Lung (tissue), 12 donors: ENCODE measurements around the gene AK8. TPM values are rescaled to one million over a fixed set of nuclear protein-coding genes. Genes with fewer than 3 reads are reported as not detected.

Experiments used
- ATAC-seq: fragments of 200-7000 bp; cut with Tn5 transposase; one replicate; pipeline ENCODE4 v1.9.1; 2020; ENCODE audit warnings: moderate number of reproducible peaks; ENCODE audit not compliant: insufficient read depth, low FRiP score
- DNase-seq, 3 donors: peaks; one replicate each; pipeline ENCODE4 v3.0.0-alpha.2; 2013 to 2017
- H3K27ac ChIP-seq, 2 donors: one replicate each; pipeline ENCODE4 v1.5.1; 2013; ENCODE audit warnings: mild to moderate bottlenecking in 2 of 2, moderate library complexity in 2 of 2, control low read depth in 1 of 2, inconsistent platforms in 1 of 2, low read depth in 1 of 2, low read length in 1 of 2
- H3K27me3 ChIP-seq, 3 donors: one replicate each; pipeline ENCODE4 v1.5.1; 2013; ENCODE audit warnings: low read length in 2 of 3; ENCODE audit not compliant: control insufficient read depth in 3 of 3, insufficient read depth in 3 of 3
- H3K36me3 ChIP-seq, 4 donors: one replicate each; pipeline ENCODE4 v1.5.1; 2013; ENCODE audit warnings: low read length in 4 of 4, mild to moderate bottlenecking in 1 of 4, moderate library complexity in 1 of 4; ENCODE audit not compliant: control insufficient read depth in 4 of 4, insufficient read depth in 4 of 4
- H3K4me1 ChIP-seq, 5 donors: one replicate each; pipeline ENCODE4 v1.5.1; 2013; ENCODE audit warnings: low read length in 5 of 5, mild to moderate bottlenecking in 2 of 5, moderate library complexity in 1 of 5; ENCODE audit not compliant: control insufficient read depth in 5 of 5, insufficient read depth in 5 of 5
- H3K4me3 ChIP-seq: one replicate; pipeline ENCODE4 v1.5.1; 2013; ENCODE audit warnings: mild to moderate bottlenecking, control low read depth, moderate library complexity
- H3K9ac ChIP-seq, 2 donors: one replicate each; pipeline ENCODE4 v1.5.1; 2013; ENCODE audit warnings: low read length in 2 of 2, control low read depth in 1 of 2; ENCODE audit not compliant: insufficient read depth in 1 of 2
- H3K9me3 ChIP-seq, 4 donors: one replicate each; pipeline ENCODE4 v1.5.1; 2013; ENCODE audit warnings: low read length in 3 of 4, mild to moderate bottlenecking in 1 of 4, moderate library complexity in 1 of 4; ENCODE audit not compliant: control insufficient read depth in 4 of 4, insufficient read depth in 3 of 4
- WGBS, 2 donors: extraction: QIAGEN DNeasy Blood & Tissue Kit; methylation state at CpG; one replicate each; pipeline ENCODE4 v1.1.7; 2013; 5-methylcytosine and 5-hydroxymethylcytosine counted together
- polyA plus RNA-seq, 2 donors: library from polyadenylated mRNA; stranded (reverse); fragments of 200-250 nt; gene quantifications; one replicate each; pipeline ENCODE4 v1.2.1, GENCODE V29; 2013
- total RNA-seq, 2 donors: library from RNA; depleted of rRNA in 1 of 2; stranded (reverse); fragments of >200 nt in 1 of 2; gene quantifications; one replicate each; pipeline ENCODE4 v1.2.1, GENCODE V29; 2014 to 2021
- TF ChIP-seq, protein P1 (sequence below): IDR thresholded peaks from 2 replicates; pipeline ENCODE4 v1.5.1; 2012; ENCODE audit warnings: mild to moderate bottlenecking; ENCODE audit errors: control extremely low read depth, extremely low read depth
- donor health status: control.
- donor health status: control.
- donor health status: Bipolar disorder and iron deficiency.
- donor health status: healthy.
- donor health status: DM: yes; HTN: yes; CAD: no.

The AK8 gene
- total and polyA plus RNA-seq, 4 donors = 1.9 to 10.6 (median 3.7) TPM

DNA sequence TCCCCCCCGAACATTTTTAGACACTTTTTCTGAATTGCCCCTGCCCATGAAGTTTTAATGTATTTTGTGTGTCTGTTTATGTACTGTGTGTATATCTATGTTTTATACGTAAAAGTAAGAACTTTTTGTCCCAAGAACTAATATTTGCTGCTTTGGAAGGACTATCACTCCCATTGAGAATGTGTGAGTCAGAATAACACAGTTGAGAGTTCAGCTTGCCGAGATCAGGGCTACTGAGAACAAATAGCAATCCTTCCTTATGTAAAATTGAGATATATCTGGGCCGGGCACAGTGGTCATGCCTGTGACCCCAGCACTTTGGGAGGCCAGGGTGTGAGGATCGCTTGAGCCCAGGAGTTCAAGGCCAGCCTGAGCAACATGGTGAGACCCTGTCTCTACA, 196.5 kb downstream of the AK8 start:
- Histone ChIP-seq H3K36me3 (peaks cover 21 to 46% (median 23%) of the 10 kb centered on the region in 4 donors), H3K4me3 (no peak overlapping the region), H3K4me1 (peaks cover 0 to 5% (median 0%) of the 10 kb centered on the region in 5 donors), H3K9ac (no peak overlapping the region), H3K27ac (no peak overlapping the region), H3K9me3 (no peaks in the 10 kb centered on the region), H3K27me3 (no peaks in the 10 kb centered on the region)
- 78 to 90% methylated on average over 5 of the region's 5 CpGs for WGBS, 2 donors
- TF ChIP-seq, protein P1, sequence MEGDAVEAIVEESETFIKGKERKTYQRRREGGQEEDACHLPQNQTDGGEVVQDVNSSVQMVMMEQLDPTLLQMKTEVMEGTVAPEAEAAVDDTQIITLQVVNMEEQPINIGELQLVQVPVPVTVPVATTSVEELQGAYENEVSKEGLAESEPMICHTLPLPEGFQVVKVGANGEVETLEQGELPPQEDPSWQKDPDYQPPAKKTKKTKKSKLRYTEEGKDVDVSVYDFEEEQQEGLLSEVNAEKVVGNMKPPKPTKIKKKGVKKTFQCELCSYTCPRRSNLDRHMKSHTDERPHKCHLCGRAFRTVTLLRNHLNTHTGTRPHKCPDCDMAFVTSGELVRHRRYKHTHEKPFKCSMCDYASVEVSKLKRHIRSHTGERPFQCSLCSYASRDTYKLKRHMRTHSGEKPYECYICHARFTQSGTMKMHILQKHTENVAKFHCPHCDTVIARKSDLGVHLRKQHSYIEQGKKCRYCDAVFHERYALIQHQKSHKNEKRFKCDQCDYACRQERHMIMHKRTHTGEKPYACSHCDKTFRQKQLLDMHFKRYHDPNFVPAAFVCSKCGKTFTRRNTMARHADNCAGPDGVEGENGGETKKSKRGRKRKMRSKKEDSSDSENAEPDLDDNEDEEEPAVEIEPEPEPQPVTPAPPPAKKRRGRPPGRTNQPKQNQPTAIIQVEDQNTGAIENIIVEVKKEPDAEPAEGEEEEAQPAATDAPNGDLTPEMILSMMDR = no peak
- ATAC-seq (no peak), DNase-seq (no peak)

DNA sequence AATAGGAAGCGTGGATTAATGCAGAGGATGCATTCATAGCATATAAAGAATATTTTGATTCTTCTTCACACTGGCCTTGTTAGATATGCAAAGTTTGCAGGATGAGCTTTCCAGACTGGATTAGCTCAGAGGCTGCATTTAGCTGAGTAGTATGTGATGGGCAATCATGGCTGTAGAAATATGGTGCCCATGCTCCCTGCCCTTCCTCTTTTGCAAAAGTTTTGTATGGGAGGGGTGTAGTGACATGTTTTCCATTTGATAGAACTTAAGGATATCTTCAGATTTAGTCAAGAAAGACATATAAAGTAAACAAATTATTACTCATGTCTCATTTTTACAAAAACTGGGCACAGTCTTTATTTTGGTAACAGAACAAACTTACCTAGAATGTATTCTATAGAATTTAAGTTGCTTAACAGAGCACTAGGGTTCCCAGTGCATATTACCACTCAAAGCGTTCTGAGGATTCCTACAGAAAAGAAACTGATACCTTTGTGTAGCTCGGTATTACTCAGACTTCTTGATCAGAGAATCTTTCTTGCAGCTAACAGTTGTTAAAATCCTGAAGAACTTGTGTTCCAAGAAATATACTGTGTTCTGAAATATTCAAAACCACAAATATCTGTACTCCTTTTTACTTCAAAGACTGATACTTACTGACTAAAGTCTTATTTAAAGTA, 198.0 kb downstream of the AK8 start:
- H3K36me3 ChIP-seq = peaks cover 15 to 41% (median 20%) of the 10 kb centered on the region in 4 donors
- WGBS, 2 donors = 53 to 87% methylated on average over 3 of the region's 3 CpGs
- no peak for DNase-seq

DNA sequence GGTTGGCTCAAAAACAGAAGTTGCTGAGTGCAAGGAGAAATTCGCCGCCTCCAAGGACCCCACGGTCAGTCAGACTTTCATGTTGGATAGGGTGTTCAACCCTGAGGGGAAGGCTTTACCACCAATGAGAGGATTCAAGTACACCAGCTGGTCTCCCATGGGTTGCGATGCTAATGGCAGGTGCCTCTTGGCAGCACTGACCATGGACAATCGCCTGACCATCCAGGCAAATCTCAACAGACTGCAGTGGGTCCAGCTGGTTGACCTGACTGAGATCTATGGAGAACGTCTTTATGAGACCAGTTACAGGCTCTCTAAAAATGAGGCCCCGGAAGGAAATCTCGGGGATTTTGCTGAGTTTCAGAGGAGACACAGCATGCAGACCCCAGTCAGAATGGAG, 200.1 kb downstream of the AK8 start:
- 97% methylated on average over 8 of the region's 8 CpGs for WGBS, 2 donors
- ATAC-seq = no peak

More for the DNA sequence above, 198.0 kb downstream of the AK8 start:
- no peak for ATAC-seq
- H3K4me1 ChIP-seq = peaks cover 0 to 5% (median 0%) of the 10 kb centered on the region in 5 donors
- H3K9me3 ChIP-seq = no peaks in the 10 kb centered on the region
- no peak overlapping the region for H3K27ac ChIP-seq
- H3K4me3 ChIP-seq = no peak overlapping the region
- TF ChIP-seq, protein P1 = no peak
- no peak overlapping the region for H3K9ac ChIP-seq
- no peaks in the 10 kb centered on the region for H3K27me3 ChIP-seq

More for the DNA sequence above, 200.1 kb downstream of the AK8 start:
- DNase-seq = no peak
- TF ChIP-seq, protein P1 = no peak
- Histone ChIP-seq H3K27ac (no peak overlapping the region), H3K9me3 (no peaks in the 10 kb centered on the region), H3K27me3 (no peaks in the 10 kb centered on the region), H3K9ac (no peak overlapping the region), H3K4me3 (no peak overlapping the region), H3K36me3 (peaks cover 3 to 26% (median 13%) of the 10 kb centered on the region in 4 donors), H3K4me1 (peaks cover 0 to 5% (median 0%) of the 10 kb centered on the region in 5 donors)

Other genes starting within 250 kb of the AK8 start
- gene DDX31, start 208.3 kb downstream of the AK8 start, total RNA-seq = 10 to 100 TPM; 14.2 to 14.8 TPM
- 1 to 10 TPM; 8.1 to 9.2 TPM for gene DDX31, start 208.3 kb downstream of the AK8 start, polyA plus RNA-seq
- gene GTF3C4, start 207.8 kb downstream of the AK8 start, total RNA-seq = 10 to 100 TPM; 16.9 to 18.7 TPM
- gene GTF3C4, start 207.8 kb downstream of the AK8 start, polyA plus RNA-seq = 1 to 10 TPM; 3.1 to 4.8 TPM
- 10 to 100 TPM; 21.2 to 25.1 TPM for gene SPACA9, start 614 bp upstream of the AK8 start, total RNA-seq
- gene SPACA9, start 614 bp upstream of the AK8 start, polyA plus RNA-seq = 10 to 100 TPM; 10.5 to 11.3 TPM
- 10 to 100 TPM; 50.8 to 76.6 TPM for gene TSC1, start 66.3 kb upstream of the AK8 start, total RNA-seq
- gene TSC1, start 66.3 kb upstream of the AK8 start, polyA plus RNA-seq = 10 to 100 TPM; 11.4 to 16.1 TPM
- gene GFI1B, start 100.4 kb upstream of the AK8 start, total RNA-seq = 1 to 10 TPM in 1 of 2 donors, under 1 TPM in 1; 0.25 to 1.0 TPM
- 1 to 10 TPM in 1 of 2 donors, under 1 TPM in 1; 0.49 to 1.4 TPM for gene GFI1B, start 100.4 kb upstream of the AK8 start, polyA plus RNA-seq
- 10 to 100 TPM; 43.6 to 47.3 TPM for gene GTF3C5, start 152.7 kb upstream of the AK8 start, total RNA-seq
- 10 to 100 TPM; 41.0 to 60.0 TPM for gene GTF3C5, start 152.7 kb upstream of the AK8 start, polyA plus RNA-seq
- 1 to 10 TPM in 1 of 2 donors, under 1 TPM in 1; 0.77 to 6.3 TPM for gene CEL, start 183.7 kb upstream of the AK8 start, total RNA-seq
- under 1 TPM; 0.66 to 0.94 TPM for gene CEL, start 183.7 kb upstream of the AK8 start, polyA plus RNA-seq
- gene RALGDS, start 243.0 kb upstream of the AK8 start, total RNA-seq = 10 to 100 TPM; 60.7 to 61.1 TPM
- 100 to 1,000 TPM in 1 of 2 donors, 10 to 100 TPM in 1; 49.5 to 145 TPM for gene RALGDS, start 243.0 kb upstream of the AK8 start, polyA plus RNA-seq